GM12892 (cell line): Measurements from ENCODE around the gene RNF10.

Source experiments
- POLR2A ChIP-seq: IDR thresholded peaks from 2 replicates; pipeline ENCODE4 v1.6.1; 2011; ENCODE audit warnings: low read depth, low read length, control low read depth
- POLR2AphosphoS5 ChIP-seq: IDR thresholded peaks from 2 replicates; pipeline ENCODE4 v1.6.1; 2011; ENCODE audit warnings: low read depth, low read length, control low read depth
- TAF1 ChIP-seq: IDR thresholded peaks from 2 replicates; pipeline ENCODE4 v1.6.1; 2011; ENCODE audit warnings: low read depth, mild to moderate bottlenecking, control low read depth, low read length, borderline replicate concordance

GRCh38 chr12:120534703-120535655 lies 823 bp downstream of the RNF10 start:
- TF ChIP-seq POLR2A (no peak), TAF1 (no peak), POLR2AphosphoS5 (no peak)
